ENCODE measurements around the gene LGALS14. TPM values are rescaled to one million over a fixed set of nuclear protein-coding genes. Genes with fewer than 3 reads are reported as not detected.
A peak's percentile ranks its signal among the peaks of the same experiment; 100 is the strongest.

LGALS14 gene
- polyA plus RNA-seq, 3 donors: not detected

- no peak for DNase-seq
- intact Hi-C loops (cut with micrococcal nuclease): no loop called here
- Mint-ChIP-seq H3K36me3 (no peaks in the 10 kb centered on the region), H3K4me1 (no peaks in the 10 kb centered on the region), H3K27me3 (ENCODE audit: low read depth in 3 of 3) (peaks cover 4 to 9% (median 8%) of the 10 kb centered on the region in 3 donors), H3K9me3 (peaks cover 0 to 1% (median 0%) of the 10 kb centered on the region in 7 donors), H3K4me3 (no peak overlapping the region), H3K27ac (peak overlapping the region in 1 of 7 donors; percentile 26)
- no peak for TF ChIP-seq CTCF (IDR thresholded peaks at IDR 0.05)
- H3K36me3 ChIP-seq (replicated peaks in 1 of 2; ENCODE audit: control insufficient read depth in 1 of 2, insufficient read depth in 2 of 2, low read length in 2 of 2): no peaks in the 10 kb centered on the region
- no peaks in the 10 kb centered on the region for H3K9me3 ChIP-seq (replicated peaks in 1 of 2; ENCODE audit: control insufficient read depth in 1 of 2, insufficient read depth in 1 of 2, low read length in 2 of 2)
- H3K4me3 ChIP-seq (replicated peaks in 1 of 3; ENCODE audit: low read depth in 2 of 3, low read length in 3 of 3): no peak overlapping the region
- no peaks in the 10 kb centered on the region for H3K4me1 ChIP-seq (ENCODE audit: control insufficient read depth in 1 of 2, insufficient read depth in 2 of 2, low read length in 2 of 2)
- no peak overlapping the region for H3K9ac ChIP-seq (ENCODE audit: insufficient read depth, low read length, poor library complexity, severe bottlenecking)
- H2AFZ ChIP-seq (ENCODE audit: insufficient read depth, low read depth, low read length, poor library complexity, severe bottlenecking): no peak overlapping the region
- no peaks in the 10 kb centered on the region for H4K20me1 ChIP-seq (ENCODE audit: insufficient read depth, low read length)
- no peak overlapping the region for H3K4me2 ChIP-seq (replicated peaks; ENCODE audit: extremely low read depth, low read length, poor library complexity, severe bottlenecking)
- no peaks in the 10 kb centered on the region for H3K79me2 ChIP-seq (ENCODE audit: insufficient read depth, low read length)
- no CpG with 5 or more reads among the region's 2 CpGs for WGBS (ENCODE audit: insufficient coverage)
- H3K27ac ChIP-seq (ENCODE audit: low read depth in 1 of 2, low read length in 2 of 2): no peak overlapping the region
- no peaks in the 10 kb centered on the region for H3K27me3 ChIP-seq (ENCODE audit: control insufficient read depth in 2 of 2, insufficient read depth in 2 of 2, low read length in 2 of 2)
Measured at GRCh38 chr19:39695759-39696158, 8.5 kb upstream of the LGALS14 start.

- H3K27me3 Mint-ChIP-seq (ENCODE audit: low read depth in 3 of 3): peaks cover 6 to 9% (median 6%) of the 10 kb centered on the region in 3 donors
- H3K4me3 Mint-ChIP-seq: no peak overlapping the region
Measured at GRCh38 chr19:39696387-39696786, 7.9 kb upstream of the LGALS14 start.

More at GRCh38 chr19:39696387-39696786, 7.9 kb upstream of the LGALS14 start:
- peaks cover 0 to 1% (median 0%) of the 10 kb centered on the region in 7 donors for H3K9me3 Mint-ChIP-seq
- H2AFZ ChIP-seq (ENCODE audit: insufficient read depth, low read depth, low read length, poor library complexity, severe bottlenecking): no peak overlapping the region
- intact Hi-C loops (cut with micrococcal nuclease): no loop called here
- WGBS (ENCODE audit: insufficient coverage): 100% methylated on average over 1 of the region's 2 CpGs
- no peak for DNase-seq
- H3K4me1 Mint-ChIP-seq: no peaks in the 10 kb centered on the region
- no peaks in the 10 kb centered on the region for H3K27me3 ChIP-seq (ENCODE audit: control insufficient read depth in 2 of 2, insufficient read depth in 2 of 2, low read length in 2 of 2)
- H4K20me1 ChIP-seq (ENCODE audit: insufficient read depth, low read length): no peaks in the 10 kb centered on the region
- H3K36me3 Mint-ChIP-seq: no peaks in the 10 kb centered on the region
- H3K9ac ChIP-seq (ENCODE audit: insufficient read depth, low read length, poor library complexity, severe bottlenecking): no peak overlapping the region
- H3K9me3 ChIP-seq (replicated peaks in 1 of 2; ENCODE audit: control insufficient read depth in 1 of 2, insufficient read depth in 1 of 2, low read length in 2 of 2): no peaks in the 10 kb centered on the region
- no peak for TF ChIP-seq CTCF (IDR thresholded peaks at IDR 0.05)
- no peak overlapping the region for H3K27ac ChIP-seq (ENCODE audit: low read depth in 1 of 2, low read length in 2 of 2)
- H3K79me2 ChIP-seq (ENCODE audit: insufficient read depth, low read length): no peaks in the 10 kb centered on the region
- no peak overlapping the region for H3K27ac Mint-ChIP-seq
- no peaks in the 10 kb centered on the region for H3K36me3 ChIP-seq (replicated peaks in 1 of 2; ENCODE audit: control insufficient read depth in 1 of 2, insufficient read depth in 2 of 2, low read length in 2 of 2)
- no peaks in the 10 kb centered on the region for H3K4me1 ChIP-seq (ENCODE audit: control insufficient read depth in 1 of 2, insufficient read depth in 2 of 2, low read length in 2 of 2)
- H3K4me2 ChIP-seq (replicated peaks; ENCODE audit: extremely low read depth, low read length, poor library complexity, severe bottlenecking): no peak overlapping the region
- no peak overlapping the region for H3K4me3 ChIP-seq (replicated peaks in 1 of 3; ENCODE audit: low read depth in 2 of 3, low read length in 3 of 3)
